ENCODE measurements around the gene TNPO2.

- TF ChIP-seq POLR2AphosphoS5 (IDR thresholded peaks at IDR 0.05; ENCODE audit: borderline replicate concordance, low read depth, low read length) (no peak), EZH2 (IDR thresholded peaks at IDR 0.05) (no peak)
Observed at GRCh38 chr19:12675399-12675798, 48.3 kb downstream of the TNPO2 start.

All from SK-N-MC (cell line).